Suppressor macrophage treated with lipopolysaccharide for 4 hours (primary cell): ENCODE measurements around the gene UBAP1.
A peak's percentile ranks its signal among the peaks of the same experiment; 100 is the strongest.
"Not testable (repeated sequence)": the region's sequence is repeated elsewhere in the genome, so short reads cannot be mapped to it uniquely, and the experiment has no call there.

Experiments
- DNase-seq: peaks from one replicate; pipeline ENCODE4 v3.0.0-alpha.2; 2020

UBAP1 gene

GRCh38 chr9:34230556-34230955 lies 51.7 kb downstream of the UBAP1 start:
- DNase-seq, result no peak

DNA sequence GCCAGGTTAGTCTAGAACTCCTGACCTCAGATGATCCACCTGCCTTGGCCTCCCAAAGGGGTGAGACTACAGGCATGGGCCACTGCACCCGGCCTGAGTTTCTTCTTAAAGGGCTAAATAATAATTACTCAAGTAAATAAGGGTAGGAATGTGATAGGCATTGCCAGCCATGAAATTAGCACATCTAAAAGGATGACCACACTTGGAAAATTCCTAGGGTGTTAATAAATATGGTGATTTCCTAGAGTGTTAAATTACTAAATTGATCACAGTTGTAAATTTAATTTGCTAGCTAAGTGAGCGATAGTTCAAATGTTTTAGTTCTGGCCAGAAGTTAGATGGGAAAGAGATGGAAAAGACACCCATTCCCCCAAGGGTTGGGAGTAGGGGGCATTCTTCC lies 53.4 kb downstream of the UBAP1 start:
- DNase-seq, result no peak

DNA sequence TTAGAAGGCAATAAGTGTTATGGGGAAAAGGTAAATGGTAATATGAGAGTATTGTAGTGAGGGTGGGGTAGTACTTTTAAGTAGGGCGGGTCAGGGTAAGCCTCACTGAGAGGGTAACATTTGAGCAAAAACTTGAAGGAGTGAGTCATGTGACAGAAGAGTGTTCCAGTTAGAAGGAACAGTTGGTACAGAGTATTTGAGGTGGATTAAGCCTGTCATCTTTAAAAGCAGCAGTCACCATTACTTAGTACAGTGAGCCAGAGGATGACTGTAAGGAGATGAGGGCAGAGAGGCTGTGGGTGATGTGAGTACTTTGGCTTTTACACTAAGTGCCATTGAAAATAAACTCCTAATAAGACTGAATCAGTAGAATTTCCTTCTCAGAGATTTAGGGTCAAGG lies 54.8 kb downstream of the UBAP1 start:
- DNase-seq, result peak; percentile 22

- DNase-seq, result no peak
These were observed 59.0 kb downstream of the UBAP1 start for GRCh38 chr9:34237836-34238235.

- no peak for DNase-seq
These were observed 61.2 kb downstream of the UBAP1 start for GRCh38 chr9:34240006-34240405.

DNA sequence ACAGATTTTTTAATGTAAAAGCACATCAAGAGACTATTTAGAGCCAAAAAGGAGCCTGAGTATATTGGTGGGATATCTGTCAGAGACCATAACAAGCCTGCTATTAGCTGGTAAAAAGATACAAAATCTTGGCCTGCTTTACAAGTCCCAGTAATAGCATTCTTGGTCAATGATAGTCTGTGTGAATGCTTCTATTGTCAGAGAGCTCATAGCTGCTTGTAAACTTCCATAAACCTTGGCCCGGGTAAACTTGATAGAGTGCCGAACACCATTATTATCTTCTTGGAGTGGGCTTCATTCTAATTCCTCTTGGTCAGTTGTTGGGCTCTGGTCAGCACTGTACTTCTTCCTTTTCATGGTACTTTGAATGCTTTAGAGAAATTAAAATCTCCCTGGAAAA lies 64.0 kb downstream of the UBAP1 start:
- no peak for DNase-seq

GRCh38 chr9:34245212-34245611 lies 66.4 kb downstream of the UBAP1 start:
- not testable (repeated sequence) for DNase-seq

DNA sequence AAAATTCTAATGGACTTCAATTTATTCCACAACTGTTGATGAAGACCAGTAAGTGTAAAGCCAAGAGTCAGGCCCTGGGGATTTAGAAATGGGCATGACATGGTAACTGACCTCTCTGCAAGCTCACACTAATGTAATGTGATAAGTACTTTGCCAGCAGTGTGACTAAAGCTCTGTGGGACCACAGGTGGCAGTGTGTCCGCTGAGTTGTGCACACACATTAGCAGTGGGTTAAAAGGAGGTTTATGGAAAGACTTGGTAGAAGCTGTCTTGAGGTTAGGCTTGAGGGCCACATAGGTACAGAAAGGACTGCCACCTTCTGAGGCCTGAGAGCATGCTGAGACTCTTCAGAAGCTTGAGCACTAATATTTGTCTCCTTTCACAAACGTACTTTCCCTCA lies 67.6 kb downstream of the UBAP1 start:
- DNase-seq, result no peak

- not testable (repeated sequence) for DNase-seq
These were observed 68.9 kb downstream of the UBAP1 start for GRCh38 chr9:34247782-34248181.

DNA sequence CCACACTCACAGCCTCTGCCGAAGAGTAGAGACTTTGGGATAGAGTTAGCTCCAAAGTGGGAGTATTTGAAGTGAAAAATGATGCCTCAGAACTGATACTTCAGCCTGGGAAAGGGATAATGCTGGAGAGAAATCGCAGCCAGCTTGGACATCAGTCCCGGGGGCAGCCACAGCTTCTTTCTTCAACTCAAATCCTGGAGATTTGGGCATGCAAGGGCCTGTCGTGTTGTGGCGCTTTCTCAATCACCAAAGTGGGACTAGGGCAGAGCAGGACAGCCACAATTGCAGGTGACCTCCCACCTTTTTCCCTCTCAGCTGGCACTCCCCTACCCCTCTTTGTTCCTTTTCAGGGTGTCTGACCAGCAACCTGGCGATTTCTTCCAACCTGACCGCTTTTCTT lies 70.4 kb downstream of the UBAP1 start:
- no peak for DNase-seq

DNA sequence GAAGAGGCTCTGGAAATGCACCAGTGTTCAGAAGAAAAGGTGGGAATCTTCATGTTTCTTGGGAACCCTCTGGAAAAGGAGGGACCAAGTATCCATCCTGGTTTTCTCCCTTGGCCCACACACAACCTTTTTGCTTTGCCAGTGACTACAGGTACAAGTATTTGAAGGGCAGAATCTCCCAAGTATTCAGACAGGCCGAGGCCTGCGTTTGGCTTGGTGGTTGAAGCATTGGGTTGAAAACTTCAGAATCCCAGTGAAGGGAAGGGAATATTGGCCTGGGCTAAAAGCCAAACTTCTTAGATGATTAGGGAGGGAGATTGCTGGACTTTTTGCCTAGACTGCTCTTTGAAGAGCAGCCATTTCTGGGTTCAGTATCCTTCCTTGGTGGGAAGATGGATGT lies 71.9 kb downstream of the UBAP1 start:
- DNase-seq, result no peak

DNA sequence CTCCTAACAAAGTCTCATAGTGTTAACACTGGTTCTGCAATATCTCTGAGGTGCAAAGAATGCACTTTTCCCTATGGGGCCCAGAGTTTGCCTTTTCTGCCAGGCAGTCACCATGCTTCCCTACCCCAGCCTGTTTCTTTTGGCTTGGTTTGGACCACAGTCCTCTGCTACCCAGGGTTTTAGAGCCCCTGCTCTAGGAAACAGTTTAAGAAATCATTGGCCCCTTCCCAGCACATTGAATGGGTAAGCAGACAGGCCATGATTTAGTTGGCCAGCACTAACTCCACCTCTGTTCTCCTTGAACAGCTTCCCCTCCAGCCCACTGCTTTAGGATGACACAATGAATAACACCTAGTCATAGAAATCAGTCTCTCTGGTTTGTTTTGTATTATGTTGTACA lies 73.2 kb downstream of the UBAP1 start:
- no peak for DNase-seq

DNA sequence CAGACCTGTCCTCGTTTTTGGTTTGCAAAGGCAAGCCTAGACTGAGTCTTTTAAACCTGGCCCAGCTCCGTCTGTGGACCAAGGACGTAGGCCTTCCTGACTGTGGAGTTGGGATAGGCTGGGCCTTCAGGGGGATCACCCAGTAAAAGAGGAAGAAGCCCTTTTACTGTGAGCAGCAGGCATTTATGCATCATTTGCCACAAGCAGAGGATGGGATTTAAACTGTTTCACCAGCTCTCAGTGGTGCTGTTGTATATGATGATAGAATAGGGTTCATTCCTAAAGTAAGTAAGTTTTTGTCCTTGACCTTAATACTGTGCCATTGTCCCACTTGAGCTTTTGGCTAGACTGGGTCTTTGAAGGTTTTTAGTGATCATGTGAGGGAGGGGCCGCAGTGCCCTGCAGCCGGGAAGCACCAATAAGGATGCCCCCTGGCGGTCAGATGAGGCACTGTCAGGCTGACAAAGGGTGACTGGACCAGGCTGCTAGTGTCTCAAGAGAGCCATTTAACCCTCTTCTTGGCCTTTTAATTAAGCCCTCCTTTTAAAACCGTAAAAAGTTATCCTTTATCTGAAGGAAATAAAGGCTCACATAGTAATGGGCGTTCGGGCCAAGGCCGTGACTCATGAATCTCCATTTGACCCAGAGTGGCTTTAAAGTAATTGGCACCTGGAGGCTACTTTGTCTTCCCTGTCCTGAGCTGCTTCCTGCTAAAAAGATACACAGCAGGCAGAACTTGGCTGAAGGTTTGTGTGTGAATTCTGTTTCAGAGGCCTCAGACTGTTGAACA lies 74.0 kb downstream of the UBAP1 start:
- DNase-seq, result peak; percentile 74

DNA sequence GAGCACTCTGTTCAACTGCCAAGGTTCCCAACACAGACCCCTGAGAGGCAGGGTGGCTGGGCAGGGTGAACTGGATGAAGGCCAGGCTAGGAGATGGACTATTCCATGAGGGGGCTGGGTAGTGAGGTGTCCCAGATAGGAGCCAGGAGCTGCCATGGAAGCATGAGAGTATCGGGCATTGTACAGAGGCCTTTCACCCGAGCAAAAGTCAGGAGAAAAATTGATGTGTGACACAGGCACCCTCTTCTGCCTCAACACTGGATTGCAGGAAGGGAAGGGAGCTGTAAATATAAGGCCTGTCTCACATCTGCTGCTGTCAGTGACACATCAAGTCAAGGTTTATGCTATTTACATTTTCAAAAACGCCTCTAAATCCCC lies 74.6 kb downstream of the UBAP1 start:
- no peak for DNase-seq

GRCh38 chr9:34254141-34254913 lies 75.5 kb downstream of the UBAP1 start:
- DNase-seq, result no peak

DNA sequence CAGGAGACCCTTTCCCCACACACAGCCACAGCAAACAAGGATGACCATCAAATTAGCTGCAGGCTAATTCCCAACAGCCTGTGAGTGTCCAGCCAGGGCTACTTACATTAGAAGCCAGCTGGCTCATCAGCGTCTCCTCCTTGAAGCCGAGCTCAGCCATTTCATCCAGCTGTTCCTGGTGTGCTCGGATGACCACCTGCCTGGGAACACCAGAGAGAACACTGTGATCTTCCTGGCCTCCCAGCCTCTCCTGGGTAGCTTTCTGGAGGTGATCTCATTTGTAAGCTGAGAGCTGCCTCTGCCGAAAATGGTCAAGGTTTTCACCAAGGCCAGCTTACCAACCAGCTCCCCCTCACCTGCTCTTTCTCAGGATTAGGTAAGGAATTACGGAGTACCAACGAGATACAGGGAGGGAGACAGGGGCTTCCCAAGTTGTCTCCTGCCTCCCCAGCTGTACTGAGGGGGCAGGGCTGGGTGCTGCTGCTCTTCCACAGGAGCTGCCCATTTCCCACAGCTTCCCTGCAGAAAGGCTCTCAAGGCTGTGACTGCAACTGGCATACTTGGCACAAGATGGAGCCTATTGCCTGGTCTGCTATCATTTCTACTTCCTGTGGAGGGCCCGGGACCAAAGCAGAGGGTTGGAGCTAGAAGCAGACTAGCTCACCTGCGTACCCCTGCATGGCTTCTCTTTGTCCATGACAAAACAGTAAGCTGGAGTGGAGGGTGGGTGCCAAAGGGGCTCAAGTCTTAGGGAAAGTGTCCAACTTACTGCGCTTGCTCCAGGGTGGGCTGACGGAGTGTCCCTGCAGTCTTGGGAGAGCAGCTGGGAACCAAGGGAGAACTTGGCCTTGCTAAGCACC lies 76.4 kb downstream of the UBAP1 start:
- DNase-seq, result no peak

GRCh38 chr9:34256104-34256503 lies 77.3 kb downstream of the UBAP1 start:
- no peak for DNase-seq

DNA sequence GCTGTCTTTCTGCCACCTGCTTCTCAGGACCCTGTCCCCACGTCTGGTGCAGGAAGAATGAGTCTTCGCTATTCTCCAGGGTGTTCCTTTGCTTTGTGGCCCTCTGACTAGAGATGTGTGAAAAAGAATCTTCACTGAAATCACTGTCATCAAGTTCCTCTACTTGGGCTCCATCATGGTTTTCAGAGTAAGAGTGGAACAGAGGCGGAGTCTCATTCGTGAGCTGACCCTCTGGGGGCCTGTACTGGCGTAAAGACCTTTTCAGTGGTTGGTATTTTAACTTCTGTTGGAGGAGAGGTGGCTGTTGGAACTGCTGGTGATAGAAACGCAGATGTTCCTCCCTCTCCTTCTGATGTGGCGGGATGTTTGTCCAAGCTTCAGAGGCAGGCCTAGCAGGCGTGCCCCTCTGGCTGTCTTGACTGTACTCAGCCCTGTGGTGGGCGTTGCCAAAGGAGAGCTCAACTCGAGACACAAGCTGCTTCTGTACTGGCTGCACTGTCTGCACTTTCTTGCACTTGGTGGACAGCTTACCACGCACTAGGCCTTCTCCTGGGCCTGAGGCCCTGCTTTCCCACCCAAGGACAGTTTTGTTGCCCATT lies 78.2 kb downstream of the UBAP1 start:
- DNase-seq, result no peak

- DNase-seq, result no peak
These were observed 80.5 kb downstream of the UBAP1 start for GRCh38 chr9:34259315-34259714.

DNA sequence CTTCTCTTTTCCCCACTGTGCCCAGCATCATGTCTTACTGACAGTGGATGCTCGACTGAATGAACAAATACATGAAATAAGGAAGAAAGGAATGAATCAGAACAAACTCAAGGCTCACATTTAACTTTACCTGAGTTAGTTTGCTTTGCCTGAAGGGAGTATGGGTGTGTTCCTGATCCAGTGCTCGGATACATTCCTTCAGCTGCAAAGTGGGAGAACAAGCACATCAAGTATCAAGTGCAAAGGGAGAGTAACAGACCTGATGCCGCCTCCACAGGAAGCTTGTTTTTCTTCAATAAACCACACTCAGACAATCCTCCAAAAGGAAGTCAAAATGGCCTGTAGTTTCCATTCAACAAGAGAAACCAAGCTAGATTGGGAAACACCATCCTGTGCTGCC lies 84.1 kb downstream of the UBAP1 start:
- DNase-seq, result peak; percentile 13

DNA sequence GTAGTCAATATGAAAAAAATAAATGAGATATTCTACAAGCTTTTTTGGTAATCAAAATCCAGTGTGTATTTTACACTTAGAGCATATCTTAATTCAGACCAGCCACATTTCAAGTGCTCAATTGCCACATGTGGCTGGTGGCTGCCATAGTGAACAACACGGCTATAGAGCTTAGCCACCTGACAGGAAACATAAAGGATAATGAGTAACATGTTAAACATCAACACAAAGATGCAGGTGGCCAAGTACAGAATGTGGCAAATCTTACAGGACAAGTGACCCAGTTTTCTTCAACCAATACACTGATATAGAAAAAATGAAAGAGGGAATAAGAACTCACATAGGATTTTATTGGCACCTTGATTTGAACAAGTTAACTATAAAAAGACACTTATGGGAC lies 88.8 kb downstream of the UBAP1 start:
- DNase-seq, result no peak

GRCh38 chr9:34271265-34272006 lies 92.6 kb downstream of the UBAP1 start:
- DNase-seq, result no peak
